Stimulated activated CD4-positive, alpha-beta T cell treated with anti-CD3 and anti-CD28 coated beads, Interleukin-1b, Interleukin-23, amount 100 ng/mL, for 4 hours (primary cell): Measurements from ENCODE around the gene RAD9A.

Source experiments
- DNase-seq, 2 donors: peaks; one replicate each; pipeline ENCODE4 v3.0.0-alpha.2; 2020; ENCODE audit warnings: low read depth in 2 of 2

The RAD9A gene

DNA sequence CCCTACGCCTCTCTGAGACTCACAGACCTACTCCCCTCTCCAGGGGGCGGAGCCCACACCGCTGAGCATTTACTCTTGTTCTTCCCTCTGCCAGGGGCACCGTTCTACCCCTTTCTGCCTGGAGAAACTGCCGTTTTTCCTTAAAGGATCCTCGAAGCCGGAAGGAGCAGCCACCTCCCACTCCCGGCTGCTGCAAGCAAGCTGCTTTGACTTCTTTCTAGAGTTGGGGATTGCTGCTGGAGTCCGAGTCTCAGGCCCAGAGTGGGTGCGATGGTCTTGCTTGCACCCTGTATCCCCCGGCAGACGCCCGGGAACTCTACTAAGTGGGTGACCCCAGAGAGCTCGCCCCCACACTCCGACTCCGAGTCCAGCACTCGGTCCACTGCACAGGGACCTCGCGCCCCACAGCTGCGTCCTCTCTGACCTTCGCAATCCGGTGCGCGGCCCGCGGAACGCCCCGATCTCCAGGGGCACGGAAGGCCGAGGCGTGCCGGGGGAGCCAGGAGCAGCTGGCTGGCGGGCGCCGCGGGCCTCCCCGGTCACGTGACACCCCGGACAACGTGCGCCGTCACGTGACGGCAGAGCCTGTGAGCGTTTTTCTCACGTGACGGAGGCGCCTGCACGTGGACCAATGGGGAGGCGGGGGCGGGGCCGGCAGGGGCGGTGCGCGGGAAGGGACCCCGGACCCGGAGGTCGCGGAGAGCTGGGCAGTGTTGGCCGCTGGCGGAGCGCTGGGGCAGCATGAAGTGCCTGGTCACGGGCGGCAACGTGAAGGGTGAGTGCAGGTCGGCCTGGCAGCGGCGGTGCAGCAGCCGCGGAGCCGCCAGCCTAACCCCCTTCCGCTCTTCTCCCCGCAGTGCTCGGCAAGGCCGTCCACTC, at the start of gene RAD9A:
Gene RAD9A (plus strand): TSS at position 683 of the 879 bp plus-strand sequence. CDS start 59 bp downstream, at position 742.
- DNase-seq, result peak; percentile 83 to 91

DNA sequence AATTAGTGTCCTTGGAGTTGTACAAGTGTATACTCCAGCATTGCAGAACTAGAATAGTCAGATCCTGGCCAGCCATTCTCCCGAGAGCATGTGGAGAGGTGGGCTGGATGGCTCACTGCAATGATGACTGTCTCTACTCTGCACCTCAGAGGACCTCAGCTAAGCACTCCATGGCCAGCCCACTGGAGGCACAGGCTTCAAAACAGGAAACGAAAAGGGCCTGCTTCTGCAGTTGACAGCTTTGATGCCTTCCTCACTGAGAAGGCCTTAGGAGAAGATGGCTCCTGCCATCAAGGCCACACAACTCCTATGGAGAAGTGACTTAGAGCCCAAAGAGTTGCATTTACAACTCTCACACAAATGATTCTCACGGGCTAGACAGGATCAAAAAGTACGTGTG, 47.5 kb upstream of the RAD9A start:
- no peak for DNase-seq

DNA sequence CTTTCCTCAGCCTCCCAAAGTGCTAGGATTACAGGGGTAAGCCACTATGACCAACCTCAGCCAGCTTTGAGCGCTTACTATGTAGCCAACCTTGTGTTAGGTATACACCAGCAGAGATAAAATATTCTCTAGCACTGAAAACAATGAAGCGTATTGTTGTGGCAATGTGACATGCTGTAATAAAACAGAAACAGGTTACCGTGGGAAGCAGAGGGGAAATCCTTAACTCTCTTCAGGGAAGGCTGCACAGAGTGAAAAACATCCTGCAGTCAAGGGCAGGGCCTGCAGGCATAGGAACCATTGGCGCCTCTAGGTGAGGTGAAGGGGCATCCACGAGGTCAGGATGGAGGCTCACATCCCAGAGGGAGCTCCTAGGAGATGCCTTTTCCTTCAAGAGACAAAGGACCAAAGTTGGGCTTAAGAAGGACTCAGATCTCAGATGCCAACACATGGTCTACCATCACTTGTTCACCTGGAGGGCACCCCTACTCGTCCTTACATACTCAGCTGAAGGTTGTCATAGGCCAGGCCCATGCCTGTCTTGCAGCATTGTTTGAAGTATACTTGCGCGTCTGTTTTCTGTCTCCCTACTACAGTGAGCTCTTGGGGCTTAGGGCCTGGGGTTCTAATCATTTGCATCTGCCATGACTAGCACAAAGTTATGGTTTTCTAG, 46.4 kb upstream of the RAD9A start:
- no peak for DNase-seq

DNA sequence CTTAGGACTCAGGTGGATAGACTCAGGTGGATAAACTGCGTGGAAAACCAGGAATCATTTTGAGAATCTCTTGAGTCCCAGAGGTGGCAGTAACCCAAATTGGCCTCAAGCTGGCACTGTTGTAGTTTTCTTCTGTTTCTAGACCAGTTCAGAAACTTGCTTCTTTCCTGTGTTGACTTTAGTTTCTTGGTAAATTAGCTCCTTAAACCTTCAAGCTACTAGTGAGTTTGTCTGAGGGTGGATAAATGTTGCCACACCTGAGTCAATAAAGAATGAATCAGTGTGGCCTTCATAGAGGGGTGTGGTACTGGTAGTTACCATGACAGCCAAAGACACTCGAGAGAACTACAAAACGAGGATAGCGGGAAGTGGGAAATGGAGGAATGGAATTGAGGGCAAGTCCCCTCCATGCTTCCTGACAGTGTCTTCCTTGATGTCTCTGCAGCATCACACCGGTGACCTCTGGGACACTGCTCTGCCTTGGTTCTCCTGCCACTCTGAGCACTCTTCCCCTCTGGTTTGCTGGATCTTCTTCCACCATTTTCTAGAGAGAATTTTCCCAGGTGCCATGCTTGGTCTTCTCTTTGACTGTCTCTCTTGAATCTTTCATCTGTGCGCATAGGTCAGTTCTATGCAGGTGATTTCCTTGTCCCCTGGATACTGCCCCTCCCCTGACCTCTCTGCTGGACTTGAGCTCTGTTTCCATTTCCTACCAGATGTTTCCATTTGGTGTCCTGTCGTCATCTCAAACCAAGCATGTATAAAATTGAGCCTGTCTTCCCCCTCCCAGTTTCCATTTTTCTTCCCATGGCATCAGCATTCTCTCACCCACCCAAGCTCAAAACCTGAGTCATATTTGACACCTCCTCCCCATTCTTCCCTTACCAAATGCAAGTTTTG, 45.6 kb upstream of the RAD9A start:
- DNase-seq, result no peak

DNA sequence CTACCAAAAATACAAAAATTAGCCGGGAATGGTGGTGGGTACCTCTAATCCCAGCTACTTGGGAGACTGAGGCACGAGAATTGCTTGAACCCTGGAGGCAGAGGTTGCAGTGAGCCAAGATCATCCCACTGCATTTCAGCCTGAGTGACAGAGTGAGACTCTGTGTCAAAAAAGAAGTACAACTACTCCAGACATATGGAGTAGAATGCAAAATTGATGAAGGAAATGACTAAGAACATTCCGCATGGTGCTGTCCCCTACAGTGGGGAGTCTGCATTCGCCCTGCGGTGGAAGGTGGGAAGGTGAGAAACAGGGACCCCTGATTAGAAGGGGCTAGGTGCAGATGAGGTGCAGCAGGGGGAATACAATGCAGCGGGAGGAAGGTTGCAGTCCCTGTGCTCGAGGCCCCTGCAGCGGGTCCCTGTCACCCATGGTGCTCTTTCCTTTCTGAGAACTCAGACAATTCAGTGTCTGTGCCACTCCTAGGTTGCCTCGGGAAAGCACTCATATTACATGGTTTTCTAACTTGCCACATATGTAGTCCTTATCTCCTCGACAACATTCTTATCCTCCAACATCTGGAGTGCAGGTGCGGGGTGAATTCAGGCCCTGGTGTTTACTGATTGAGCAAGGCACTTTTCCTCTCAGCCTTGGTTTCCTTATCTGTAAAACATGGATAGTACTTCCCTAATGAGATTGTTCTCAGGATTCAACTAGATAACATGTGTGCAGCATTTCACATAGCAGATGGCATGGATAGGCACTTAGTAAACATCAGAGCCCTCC, 43.6 kb upstream of the RAD9A start:
- no peak for DNase-seq

DNA sequence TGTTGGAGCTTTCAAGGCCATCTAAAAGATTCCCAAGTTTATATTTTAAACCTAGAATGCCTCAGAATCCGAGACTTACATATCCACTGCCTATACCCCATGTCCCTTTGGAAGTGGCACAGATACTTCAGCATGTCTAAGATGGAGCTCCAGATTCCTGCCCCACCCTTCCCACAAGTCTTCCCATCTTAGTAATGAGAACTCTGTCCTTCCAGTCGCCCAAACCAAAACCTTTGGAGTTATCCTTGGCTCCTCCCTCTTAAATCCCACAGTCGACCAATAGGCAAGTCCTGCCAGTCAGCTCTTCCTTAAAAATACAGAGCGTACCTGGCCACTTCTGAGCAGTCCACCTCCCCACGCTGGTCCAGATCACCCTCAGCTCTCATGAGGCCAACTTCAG, 42.8 kb upstream of the RAD9A start:
- DNase-seq, result no peak

DNA sequence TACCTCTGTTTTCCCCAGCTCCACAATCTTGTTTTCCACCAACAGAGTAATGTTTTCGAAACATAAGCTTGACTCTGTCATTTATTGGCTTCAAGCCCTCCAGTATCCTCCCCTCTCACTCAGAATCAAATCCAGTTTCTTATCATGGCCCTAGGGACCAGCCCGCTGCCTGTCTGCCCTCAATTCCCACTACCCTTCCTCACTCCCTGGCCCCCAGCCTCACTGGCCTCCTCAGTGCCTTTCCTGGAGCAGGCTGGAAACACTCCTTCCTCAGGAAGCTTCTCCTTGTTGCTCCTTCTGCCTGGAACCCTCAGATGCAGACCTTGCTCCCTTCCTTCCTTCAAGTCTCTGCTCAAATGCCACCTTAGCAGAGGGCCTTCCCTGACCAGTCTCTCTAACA, 42.3 kb upstream of the RAD9A start:
- no peak for DNase-seq

DNA sequence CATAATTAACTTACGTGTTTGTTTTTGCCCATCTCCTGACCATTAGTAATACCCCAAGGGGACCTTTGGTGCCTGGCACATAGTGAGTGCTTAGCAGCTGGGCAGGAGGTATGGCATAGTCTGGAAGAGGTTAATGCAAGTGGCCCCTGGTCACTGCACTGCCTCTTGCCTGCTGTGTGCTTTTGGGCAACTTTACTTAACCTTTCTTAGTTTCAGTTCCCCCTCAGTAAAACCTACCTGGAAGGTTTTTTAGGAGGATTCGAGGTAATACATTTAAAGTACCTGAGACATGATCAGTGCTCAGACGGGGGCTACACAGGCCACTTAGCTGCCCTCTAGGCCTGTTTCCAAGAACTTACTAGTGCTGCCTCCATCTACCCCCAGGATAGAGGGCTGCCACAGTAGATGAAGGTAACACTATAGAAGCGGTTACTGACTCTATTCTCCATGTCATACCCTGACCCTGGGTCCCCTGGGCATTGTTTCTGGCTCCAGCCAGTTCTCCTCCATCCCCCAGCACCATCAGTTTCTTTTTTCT, 41.8 kb upstream of the RAD9A start:
- DNase-seq, result no peak

DNA sequence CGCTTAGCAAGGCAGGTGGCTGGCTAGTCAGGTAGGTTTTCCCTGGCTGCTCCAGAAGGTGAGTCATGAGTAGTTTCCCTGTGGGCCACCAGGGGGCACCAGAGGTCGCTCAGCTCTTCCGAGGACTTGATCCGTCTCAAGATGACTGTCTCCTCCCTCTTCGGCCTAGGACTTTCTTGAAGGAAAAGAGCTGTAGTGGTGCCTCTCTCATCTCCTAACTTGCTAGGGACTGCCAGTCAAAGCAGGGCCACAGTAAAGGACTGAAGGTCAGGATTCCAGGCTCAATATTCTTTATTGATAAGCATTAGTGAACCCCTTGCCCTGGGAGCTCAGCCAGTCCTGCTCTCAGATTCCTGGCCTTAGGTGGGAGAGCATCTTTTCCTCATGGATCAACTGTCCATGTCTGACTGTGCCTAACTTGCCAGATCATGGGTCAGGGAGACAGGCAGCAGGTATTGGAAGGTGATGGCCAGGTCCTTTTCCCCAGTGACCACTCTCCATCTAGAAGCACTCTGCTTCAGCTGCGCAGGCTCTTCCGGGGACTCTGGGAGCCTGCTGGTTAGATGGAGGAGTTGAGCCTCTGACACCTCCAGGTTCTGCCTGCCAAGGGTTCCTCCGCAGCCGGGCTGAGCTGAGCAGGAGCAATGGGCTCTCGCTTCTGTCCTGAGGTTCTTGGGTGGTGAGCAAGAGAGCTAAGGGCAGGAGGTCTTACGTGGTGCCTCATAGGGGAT, 40.3 kb upstream of the RAD9A start:
- DNase-seq, result peak; percentile 57 to 61

DNA sequence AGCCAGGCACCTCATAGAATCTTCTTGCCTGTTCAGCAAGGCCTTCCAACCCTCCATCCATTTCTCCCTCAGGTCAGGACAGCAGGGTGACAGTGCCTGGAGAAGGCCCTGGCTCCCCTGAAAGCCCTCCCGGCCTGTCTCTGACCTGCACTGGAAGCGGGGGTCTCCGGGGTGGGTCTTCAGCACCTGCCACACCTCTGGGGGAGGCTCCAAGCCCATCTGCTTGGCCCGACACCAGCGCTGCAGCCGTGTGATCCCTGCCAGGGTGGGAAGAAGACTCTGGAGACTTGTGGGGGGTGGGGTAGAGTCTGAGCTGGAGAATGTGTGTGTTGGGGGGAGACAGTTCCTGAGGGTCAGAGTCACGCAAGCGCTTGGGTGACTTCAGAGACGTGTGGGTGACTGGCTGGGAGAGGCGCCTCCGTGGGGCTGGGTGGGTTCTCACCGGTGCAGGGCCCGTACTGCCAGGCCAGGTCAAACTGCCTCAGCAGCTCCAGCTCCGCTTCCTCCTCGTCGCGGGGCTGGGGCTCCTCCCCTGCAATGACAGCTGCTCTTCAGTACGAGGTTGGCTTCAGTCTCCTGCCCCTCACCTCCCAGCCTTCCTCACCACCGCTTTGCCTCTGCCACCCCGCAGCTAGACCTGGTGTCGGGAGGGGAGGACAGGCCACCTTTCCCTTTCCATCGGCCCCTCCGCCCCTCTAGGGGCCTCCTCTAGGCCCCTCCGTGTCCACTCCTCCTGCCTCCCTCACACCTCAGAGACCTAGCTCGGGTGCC, 39.1 kb upstream of the RAD9A start:
- DNase-seq, result no peak

DNA sequence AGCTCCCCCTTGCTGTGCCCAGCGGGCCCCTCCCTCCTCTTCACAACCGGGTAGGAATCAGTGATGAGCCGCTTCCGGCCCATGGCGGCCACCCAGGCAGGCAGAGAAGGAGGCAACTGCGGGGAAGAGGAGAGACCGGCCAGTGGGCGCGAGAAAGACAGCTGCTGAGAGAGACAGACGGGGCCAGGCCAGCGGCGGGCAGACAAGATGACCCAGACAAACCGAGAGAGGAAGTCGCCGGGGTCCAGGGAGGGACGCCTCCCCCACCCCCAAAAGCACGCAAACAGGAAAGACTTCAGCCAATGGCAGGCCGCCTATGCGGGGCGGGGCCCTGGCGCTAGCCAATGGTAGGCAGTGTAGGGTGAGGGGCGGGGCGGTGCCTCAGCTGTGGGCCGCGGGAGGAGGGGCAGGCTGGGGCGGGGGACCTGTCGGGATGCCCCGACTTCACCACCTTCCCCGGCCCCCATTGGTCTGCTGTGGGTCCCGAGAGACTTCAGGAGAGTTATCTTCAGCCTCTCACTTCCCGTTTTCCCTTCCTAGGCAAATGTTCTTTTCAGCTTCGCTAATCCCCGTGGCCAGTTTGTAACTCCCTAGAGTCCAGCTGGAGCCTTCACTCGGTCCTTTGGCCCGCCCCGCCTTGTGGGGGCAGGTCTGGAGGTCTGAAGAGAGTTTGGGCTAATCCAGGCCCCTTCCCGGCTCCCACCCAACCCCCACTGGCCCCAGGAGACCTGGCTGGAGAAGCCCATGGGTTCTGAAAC, 38.3 kb upstream of the RAD9A start, which contains the start of gene POLD4:
Gene POLD4 (minus strand): TSS at position 230 of the 758 bp plus-strand sequence. CDS start 147 bp downstream, at position 83.
- DNase-seq, result peak; percentile 92 to 96

DNA sequence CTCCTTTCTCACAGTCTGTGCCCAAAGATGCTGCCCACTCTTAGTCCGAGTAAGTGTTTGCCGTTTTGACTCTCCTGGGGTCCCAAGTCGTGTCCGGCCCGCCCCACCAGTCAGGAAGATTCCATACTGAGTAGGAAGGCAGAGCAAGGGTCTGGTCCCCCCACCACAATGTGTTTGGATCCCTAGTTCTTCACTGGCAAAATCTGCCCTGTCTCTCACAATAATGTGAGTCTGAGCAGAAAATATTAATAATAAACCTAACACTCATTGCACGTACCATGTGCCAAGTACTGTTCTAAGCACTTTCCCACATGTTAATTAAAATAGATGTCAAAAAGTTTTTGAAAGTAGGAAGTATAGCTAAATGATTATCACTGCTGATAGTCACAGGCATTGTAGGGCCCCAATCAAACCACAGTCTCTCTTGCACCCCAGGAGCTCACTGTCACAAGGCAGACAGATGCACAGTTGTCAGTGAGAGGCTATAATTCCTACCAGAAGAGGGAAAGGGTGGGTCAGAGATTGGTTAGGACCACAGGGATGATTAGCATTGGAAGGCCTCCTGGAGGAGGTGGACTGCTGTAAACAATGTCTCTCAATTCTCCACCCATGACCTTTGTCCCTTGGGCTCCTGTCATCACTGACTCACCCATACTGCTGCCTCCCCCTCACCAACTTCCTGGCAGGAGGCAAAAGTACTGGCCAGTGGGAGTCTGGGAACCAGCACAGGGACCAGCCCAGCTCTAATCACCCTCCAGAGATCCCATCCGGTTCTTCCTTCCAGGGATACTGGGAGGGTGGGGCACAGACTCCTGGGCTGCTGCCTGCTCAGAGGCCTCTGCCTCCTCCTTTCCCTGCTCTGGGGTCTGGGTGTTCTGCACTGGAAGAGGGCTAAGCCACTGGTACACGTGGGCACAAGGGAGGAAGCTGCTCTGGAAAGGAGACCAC, 37.4 kb upstream of the RAD9A start:
- DNase-seq, result no peak

DNA sequence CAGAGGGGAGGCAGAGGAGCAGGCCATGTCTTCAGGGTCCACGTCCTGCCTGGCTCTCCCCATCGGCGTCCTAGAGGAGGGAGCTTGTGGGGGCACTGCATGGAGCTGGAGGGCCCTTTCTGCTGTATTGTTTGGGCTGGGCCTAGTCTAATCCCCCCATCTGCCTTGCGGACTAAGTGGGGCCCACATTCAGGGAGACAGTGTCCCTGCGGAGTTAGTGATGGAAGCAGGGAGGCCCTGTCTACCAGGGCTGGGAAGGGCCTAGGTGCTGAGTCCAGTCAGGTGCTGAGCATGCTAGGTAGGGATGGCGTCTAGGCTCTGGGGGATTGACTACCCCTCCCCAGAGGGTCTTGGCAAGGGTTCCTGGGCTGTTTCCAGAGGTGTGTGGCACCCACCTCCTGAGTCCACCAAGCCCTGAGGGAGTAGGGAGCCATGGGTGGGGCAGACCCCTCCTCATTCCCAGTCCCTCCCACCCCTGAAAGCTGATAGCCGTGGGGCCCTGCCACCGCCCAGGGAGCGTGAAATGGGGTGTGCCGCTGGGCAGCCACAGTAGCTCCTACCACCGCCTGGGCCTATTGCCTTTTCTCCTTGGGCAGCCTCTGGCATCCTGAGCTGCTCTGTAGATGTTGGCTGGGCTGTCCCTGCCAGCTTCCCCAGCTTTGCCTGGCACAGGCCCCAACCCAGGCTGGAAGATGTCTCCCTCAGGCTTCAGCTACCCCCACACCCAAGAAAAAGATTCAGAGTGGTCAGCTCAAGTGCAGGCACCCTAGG, 36.6 kb upstream of the RAD9A start:
- DNase-seq, result no peak

DNA sequence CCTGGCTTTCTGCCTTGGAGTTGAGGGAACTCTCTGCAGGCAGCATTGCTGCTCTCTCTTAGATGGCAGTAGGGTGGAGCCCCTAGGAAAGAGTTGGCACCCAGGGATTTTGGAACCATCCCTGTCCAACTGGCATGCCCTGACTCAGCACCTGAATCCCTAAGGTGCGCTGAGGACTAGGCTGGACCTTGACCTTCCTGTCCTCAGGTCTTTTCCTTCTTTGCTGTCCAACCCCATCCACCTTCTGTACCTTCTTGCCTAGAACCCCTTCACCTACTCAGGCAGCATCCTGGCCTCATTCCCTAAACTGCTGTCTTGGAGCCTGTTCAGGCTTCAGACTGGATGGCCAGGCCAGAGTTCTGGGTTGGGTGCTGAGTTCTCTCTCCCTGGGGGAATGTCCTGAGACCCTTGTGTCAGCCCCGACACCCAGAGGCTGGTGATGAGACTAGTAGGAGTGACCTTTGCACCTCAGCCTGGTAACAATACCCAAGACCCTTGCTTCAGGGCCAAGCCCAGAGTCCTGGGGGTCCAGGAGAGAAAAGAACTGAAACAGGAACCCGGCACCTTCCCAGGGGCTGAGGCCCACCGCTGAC, 35.9 kb upstream of the RAD9A start:
- no peak for DNase-seq

DNA sequence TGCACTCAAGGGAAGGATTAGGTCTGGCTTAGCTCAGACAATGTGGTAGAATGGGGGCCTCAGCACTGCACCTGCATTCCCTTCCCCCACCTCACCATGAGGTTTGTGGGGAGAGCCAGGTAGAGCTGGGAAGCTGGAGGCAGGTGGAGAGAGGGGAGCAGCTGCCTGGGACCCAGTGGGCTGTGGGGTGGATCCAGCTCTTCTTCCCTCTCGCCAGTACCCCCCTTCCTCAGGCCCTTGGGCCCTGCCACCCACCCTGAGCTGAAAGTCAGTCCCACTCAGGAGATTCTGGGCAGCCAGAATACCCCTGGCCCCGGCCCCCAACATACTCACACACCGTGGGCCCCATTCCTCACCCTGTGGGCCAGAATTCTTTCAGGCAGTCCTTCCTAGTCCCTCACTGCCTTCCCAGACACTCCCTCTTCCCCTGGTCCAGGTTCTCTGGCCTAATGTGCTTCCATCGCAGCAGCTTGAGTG, 35.4 kb upstream of the RAD9A start:
- DNase-seq, result no peak

DNA sequence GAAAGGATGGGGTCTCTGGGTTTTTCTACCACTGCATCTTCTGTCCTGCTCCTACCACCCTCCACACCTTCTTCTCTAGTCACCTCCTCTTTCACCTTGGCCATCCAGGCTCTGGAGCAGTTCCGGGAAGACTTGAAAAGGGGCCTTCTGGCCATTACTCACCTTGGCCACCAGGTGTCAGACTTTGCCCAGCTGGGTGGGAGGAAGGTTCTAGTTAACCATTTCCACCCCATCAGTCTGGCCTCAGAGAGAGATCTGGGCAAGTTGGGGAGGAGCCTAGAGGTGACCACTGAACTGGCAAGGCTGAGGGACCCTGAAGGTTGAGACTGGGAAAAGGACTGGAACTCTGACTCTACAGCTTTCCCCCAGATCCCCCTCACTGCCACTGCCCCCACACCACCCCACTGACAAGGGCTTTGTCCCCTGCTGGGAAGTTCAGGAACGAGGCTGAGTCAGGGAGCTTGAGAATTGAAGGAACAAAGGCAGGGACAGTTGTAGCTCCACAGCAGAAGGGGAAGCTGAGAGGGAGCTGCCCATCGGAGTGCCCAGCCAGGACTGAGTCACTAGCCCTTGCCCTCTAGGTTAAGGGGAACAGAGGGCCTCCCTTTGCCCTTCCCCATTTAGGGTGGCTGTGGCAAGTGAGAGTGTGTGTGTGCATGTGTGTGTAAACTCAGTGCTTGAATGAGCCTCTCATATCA, 34.8 kb upstream of the RAD9A start:
- DNase-seq, result peak; percentile 43 to 60
